HG03342 (cell line): ENCODE measurements around the gene CACNA1E.
"Not testable (repeated sequence)": the region's sequence is repeated elsewhere in the genome, so short reads cannot be mapped to it uniquely, and the experiment has no call there.

ENCODE experiments used
- ATAC-seq: cut with Tn5 transposase; IDR thresholded peaks from one replicate; pipeline ENCODE4 v1.9.1; 2021; ENCODE audit warnings: mild to moderate bottlenecking, moderate library complexity; ENCODE audit not compliant: unreplicated experiment

CACNA1E gene

DNA sequence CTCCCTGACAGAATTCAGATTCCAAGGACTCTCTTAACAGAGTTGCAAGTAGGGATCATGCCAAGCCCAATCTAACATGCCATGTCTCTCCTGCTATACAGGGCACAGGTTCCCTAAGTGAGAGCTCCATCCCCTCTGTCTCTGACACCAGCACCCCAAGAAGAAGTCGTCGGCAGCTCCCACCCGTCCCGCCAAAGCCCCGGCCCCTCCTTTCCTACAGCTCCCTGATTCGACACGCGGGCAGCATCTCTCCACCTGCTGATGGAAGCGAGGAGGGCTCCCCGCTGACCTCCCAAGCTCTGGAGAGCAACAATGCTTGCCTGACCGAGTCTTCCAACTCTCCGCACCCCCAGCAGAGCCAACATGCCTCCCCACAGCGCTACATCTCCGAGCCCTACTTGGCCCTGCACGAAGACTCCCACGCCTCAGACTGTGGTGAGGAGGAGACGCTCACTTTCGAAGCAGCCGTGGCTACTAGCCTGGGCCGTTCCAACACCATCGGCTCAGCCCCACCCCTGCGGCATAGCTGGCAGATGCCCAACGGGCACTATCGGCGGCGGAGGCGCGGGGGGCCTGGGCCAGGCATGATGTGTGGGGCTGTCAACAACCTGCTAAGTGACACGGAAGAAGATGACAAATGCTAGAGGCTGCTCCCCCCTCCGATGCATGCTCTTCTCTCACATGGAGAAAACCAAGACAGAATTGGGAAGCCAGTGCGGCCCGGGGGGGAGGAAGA is 315.0 kb downstream of the CACNA1E start:
- no peak for ATAC-seq

GRCh38 chr1:181801617-181802016 is 318.3 kb downstream of the CACNA1E start:
- ATAC-seq: no peak

GRCh38 chr1:181802466-181802865 is 319.1 kb downstream of the CACNA1E start:
- no peak for ATAC-seq

GRCh38 chr1:181803421-181803820 is 320.1 kb downstream of the CACNA1E start:
- no peak for ATAC-seq

DNA sequence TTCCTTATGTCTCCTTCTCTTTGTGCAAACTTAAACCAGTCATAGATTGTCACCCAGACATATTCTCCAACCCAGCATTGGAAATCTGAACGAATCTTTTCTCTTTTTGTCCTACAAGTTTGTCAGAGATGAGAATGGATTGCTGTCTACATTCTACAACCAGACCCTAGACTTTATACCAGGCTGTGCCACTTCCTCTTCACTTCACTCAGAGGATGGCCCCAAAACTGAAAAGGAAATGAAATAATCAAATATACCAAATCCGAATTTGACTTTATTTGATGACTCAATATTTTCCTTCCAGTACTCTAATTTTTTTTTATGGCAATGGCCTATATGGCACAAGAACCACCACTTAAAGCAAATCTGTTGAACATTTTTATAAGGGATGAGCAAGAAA is 321.7 kb downstream of the CACNA1E start:
- ATAC-seq: no peak

DNA sequence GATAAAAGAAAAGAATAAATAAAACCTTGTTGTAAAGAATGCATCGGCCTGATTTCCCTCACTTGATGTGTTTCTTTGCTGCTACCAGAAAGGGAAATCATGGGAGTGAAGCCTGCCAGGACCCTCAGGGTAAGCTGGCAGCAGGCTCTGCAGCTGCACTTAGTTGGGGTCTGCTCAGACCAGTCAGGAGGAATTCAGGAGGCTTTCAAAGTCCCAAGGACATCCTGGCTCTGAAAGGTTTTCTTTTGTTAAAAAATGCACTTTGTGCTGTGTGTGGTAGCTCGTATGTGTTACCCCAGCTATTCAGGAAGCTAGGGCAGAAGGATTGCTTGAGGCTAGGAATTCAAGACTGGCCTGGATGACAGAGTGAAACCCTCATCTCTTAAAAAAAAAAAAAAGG is 323.4 kb downstream of the CACNA1E start:
- no peak for ATAC-seq

- ATAC-seq: no peak
Measured at GRCh38 chr1:181807251-181807650, 323.9 kb downstream of the CACNA1E start.

DNA sequence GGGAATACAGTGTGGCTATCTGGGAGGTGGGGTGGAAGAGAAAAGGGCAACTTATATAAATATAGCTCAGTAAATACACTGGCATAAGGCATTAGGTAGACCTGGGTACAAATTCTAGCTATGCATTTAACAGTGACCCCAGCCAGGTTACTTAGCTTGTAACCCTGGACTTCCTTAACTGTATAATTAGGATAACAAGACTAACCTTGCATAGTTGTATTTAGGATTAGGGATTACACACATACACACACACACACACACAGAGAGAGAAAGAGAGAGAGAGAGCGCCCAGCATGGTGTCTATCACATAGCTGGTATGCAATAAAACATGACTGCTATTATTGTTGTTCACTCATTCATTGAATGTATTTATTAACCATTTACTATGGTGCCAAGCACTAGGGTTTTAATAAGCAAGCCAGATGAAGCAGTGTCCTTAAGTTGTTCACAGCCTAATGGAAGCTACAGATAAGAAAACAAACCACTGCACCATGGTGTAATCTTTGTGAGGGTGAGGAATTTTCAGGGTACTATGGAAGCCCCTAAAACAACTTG is 326.8 kb downstream of the CACNA1E start:
- no peak for ATAC-seq

GRCh38 chr1:181812208-181812607 is 328.9 kb downstream of the CACNA1E start:
- no peak for ATAC-seq

GRCh38 chr1:181813266-181813665 is 329.9 kb downstream of the CACNA1E start:
- ATAC-seq: no peak

DNA sequence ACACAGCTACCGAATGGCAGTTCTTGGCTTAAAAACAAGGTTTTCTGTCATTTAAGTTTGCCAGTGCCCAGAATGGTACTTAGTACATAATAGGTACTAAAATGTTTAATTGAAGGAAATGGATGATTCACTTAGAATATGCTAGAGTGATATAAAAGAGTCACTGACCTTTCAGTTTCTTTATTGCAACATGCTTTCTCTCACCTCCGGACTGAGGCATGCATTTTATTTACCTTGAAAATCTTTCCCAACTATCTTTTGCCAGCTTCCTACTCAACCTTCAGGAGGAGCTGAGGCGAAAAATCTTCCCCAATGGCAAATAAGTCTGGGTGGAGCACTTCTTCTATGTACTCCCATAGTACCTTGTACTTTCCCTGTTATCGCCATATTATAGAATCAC is 333.3 kb downstream of the CACNA1E start:
- ATAC-seq: no peak

GRCh38 chr1:181817091-181817490 is 333.8 kb downstream of the CACNA1E start:
- ATAC-seq: no peak

GRCh38 chr1:181818459-181818858 is 335.1 kb downstream of the CACNA1E start:
- ATAC-seq: no peak

- ATAC-seq: no peak
Measured at GRCh38 chr1:181818943-181819342, 335.6 kb downstream of the CACNA1E start.

DNA sequence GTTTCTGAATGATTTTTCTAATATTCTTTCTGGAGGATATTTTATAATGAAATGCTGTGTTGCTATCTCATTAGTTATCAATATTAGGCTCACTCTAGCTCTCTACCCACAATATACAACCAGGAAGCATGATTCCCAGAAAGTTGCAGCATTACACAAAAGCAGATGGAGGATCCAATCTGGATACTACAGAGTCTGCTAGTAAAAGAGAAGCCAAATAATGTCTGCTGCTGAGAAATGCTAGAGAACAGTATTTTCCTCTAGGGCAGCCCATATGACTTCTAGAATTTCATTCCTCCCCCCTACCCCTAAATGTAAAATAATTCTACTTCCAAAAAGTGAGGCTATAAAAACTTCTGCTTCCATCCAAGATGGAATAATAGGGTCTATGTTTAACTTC is 338.4 kb downstream of the CACNA1E start:
- ATAC-seq: no peak

- not testable (repeated sequence) for ATAC-seq
Measured at GRCh38 chr1:181832173-181832880, 349.0 kb downstream of the CACNA1E start.

DNA sequence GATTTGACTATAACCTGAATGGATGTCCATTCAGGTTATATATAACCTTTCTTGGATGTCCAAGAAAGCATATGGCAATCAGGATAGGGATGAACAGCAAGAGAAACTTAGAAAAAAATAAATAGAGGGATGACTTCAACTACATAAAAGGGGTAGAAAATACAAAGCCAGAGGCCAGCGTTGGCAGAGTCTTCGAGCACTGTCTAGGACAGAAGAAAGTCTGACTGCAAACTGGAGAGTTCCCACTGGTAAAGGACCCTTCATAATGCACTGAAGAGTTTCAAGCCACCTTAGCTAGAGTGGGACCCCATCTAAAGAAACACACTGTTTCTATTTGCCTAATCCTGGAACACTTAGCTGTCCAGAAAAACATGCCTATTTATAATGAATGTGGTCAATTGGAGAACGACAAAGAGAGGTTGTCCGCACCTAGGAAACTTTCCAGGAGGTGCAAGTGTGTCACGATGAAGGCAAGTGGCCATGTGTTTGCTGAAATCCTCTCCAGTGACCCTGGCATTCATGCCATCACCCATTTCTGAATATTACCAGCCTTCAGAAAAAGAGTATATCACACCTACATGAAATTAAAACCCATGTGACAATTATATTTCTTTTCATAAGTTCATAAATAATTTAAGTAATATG is 362.8 kb downstream of the CACNA1E start:
- ATAC-seq: no peak

GRCh38 chr1:181846681-181847080 is 363.4 kb downstream of the CACNA1E start:
- no peak for ATAC-seq

- no peak for ATAC-seq
Measured at GRCh38 chr1:181849071-181849470, 365.8 kb downstream of the CACNA1E start.

- not testable (repeated sequence) for ATAC-seq
Measured at GRCh38 chr1:181854212-181854611, 370.9 kb downstream of the CACNA1E start.

DNA sequence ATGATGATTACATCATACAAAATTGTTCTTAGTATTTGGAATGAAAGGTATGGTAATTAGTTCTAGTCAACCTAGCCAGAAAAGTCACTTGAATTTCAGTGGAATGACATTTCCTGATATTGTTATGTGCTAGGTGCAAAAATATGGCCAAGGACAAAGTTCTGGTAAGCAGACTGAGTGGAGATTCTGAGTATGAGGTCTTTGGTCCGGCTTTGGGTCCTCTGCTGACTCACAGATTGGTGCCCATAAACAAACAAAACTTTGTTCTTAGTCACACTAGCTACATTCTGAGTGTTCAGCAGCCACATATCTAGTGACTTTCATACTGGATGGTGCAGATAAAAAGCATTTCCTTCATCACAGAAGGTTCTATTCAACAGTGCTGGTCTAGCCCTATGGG is 372.1 kb downstream of the CACNA1E start:
- ATAC-seq: no peak
